Epithelial cell of prostate (primary cell): ENCODE measurements around the gene NUDT15.
"Not testable (repeated sequence)": the region's sequence is repeated elsewhere in the genome, so short reads cannot be mapped to it uniquely, and the experiment has no call there.

Experiments used
- DNase-seq: peaks from one replicate; pipeline ENCODE4 v3.0.0-alpha.2; 2011; ENCODE audit warnings: low read depth, low spot score
- H3K27ac ChIP-seq: fragments of 450-650 bp; 2 replicates; pipeline ENCODE4 v1.5.1; 2017; ENCODE audit warnings: mild to moderate bottlenecking

NUDT15 gene

GRCh38 chr13:48040049-48040448, 2.5 kb downstream of the NUDT15 start:
- no peak for DNase-seq
- H3K27ac ChIP-seq = no peak overlapping the region

- no peak for DNase-seq
- no peak overlapping the region for H3K27ac ChIP-seq
Measured at GRCh38 chr13:48040896-48041295, 3.4 kb downstream of the NUDT15 start.

- H3K27ac ChIP-seq = no peak overlapping the region
Measured at GRCh38 chr13:48042894-48043293, 5.4 kb downstream of the NUDT15 start.

GRCh38 chr13:48043789-48044503, 6.4 kb downstream of the NUDT15 start:
- peak overlapping the region; percentile 26 for H3K27ac ChIP-seq

More at GRCh38 chr13:48042894-48043293, 5.4 kb downstream of the NUDT15 start:
- DNase-seq = no peak

GRCh38 chr13:48050550-48050949, 13.0 kb downstream of the NUDT15 start:
- no peak for DNase-seq
- no peak overlapping the region for H3K27ac ChIP-seq

More at GRCh38 chr13:48043789-48044503, 6.4 kb downstream of the NUDT15 start:
- DNase-seq = no peak

- no peak overlapping the region for H3K27ac ChIP-seq
- DNase-seq = no peak
Measured at GRCh38 chr13:48054601-48055000, 17.1 kb downstream of the NUDT15 start.

- no peak overlapping the region for H3K27ac ChIP-seq
- no peak for DNase-seq
Measured at GRCh38 chr13:48055712-48056111, 18.2 kb downstream of the NUDT15 start.

- DNase-seq, H3K27ac ChIP-seq: not testable (repeated sequence)
Measured at GRCh38 chr13:48058536-48058935, 21.0 kb downstream of the NUDT15 start.

GRCh38 chr13:48059951-48060350, 22.4 kb downstream of the NUDT15 start:
- H3K27ac ChIP-seq, DNase-seq: not testable (repeated sequence)

- DNase-seq = no peak
- H3K27ac ChIP-seq = peak overlapping the region; percentile 28
Measured at GRCh38 chr13:48066310-48066989, 28.9 kb downstream of the NUDT15 start.

GRCh38 chr13:48068036-48068435, 30.5 kb downstream of the NUDT15 start:
- no peak overlapping the region for H3K27ac ChIP-seq
- no peak for DNase-seq

GRCh38 chr13:48068952-48069351, 31.4 kb downstream of the NUDT15 start:
- no peak overlapping the region for H3K27ac ChIP-seq
- DNase-seq = no peak

GRCh38 chr13:48069573-48069972, 32.0 kb downstream of the NUDT15 start:
- no peak for DNase-seq
- H3K27ac ChIP-seq = no peak overlapping the region

- DNase-seq = no peak
- H3K27ac ChIP-seq = no peak overlapping the region
Measured at GRCh38 chr13:48070942-48071341, 33.4 kb downstream of the NUDT15 start.

- peak overlapping the region; percentile 47 for H3K27ac ChIP-seq
- DNase-seq = peak; percentile 37
Measured at GRCh38 chr13:48072304-48072703, 34.8 kb downstream of the NUDT15 start.

GRCh38 chr13:48072787-48073186, 35.3 kb downstream of the NUDT15 start:
- DNase-seq = no peak
- peak overlapping the region; percentile 47 for H3K27ac ChIP-seq

GRCh38 chr13:48074006-48074405, 36.5 kb downstream of the NUDT15 start:
- no peak overlapping the region for H3K27ac ChIP-seq
- DNase-seq = no peak

- DNase-seq = no peak
- no peak overlapping the region for H3K27ac ChIP-seq
Measured at GRCh38 chr13:48078251-48078656, 40.7 kb downstream of the NUDT15 start.

GRCh38 chr13:48081739-48082138, 44.2 kb downstream of the NUDT15 start:
- no peak for DNase-seq
- H3K27ac ChIP-seq = no peak overlapping the region

GRCh38 chr13:48086272-48086671, 48.7 kb downstream of the NUDT15 start:
- H3K27ac ChIP-seq = no peak overlapping the region
- no peak for DNase-seq

- no peak overlapping the region for H3K27ac ChIP-seq
- no peak for DNase-seq
Measured at GRCh38 chr13:48093588-48093987, 56.1 kb downstream of the NUDT15 start.

- DNase-seq = no peak
- H3K27ac ChIP-seq = peak overlapping the region; percentile 28
Measured at GRCh38 chr13:48094404-48094780, 56.9 kb downstream of the NUDT15 start.
